HFFc6 (cell line): ENCODE results near the gene SCIN. TPM values are rescaled to one million over a fixed set of nuclear protein-coding genes. Genes with fewer than 3 reads are reported as not detected.

ENCODE experiments used
- DNase-seq: peaks from one replicate; pipeline ENCODE4 v3.0.0-alpha.2; 2018
- H3K27ac Mint-ChIP-seq: 2 replicates; pipeline ENCODE4 v1.8.0; 2020; ENCODE audit warnings: mild to moderate bottlenecking, mixed read lengths
- H3K27me3 Mint-ChIP-seq: 2 replicates; pipeline ENCODE4 v1.8.0; 2021; ENCODE audit warnings: mild to moderate bottlenecking, moderate library complexity, mixed read lengths; ENCODE audit not compliant: insufficient read depth
- H3K36me3 Mint-ChIP-seq: 2 replicates; pipeline ENCODE4 v1.8.0; 2021; ENCODE audit warnings: low read depth, mixed read lengths
- H3K4me1 Mint-ChIP-seq: 2 replicates; pipeline ENCODE4 v1.8.0; 2020; ENCODE audit warnings: low read depth, mixed read lengths
- H3K4me3 Mint-ChIP-seq: 2 replicates; pipeline ENCODE4 v1.8.0; 2020; ENCODE audit warnings: mild to moderate bottlenecking, moderate library complexity, mixed read lengths
- H3K9me3 Mint-ChIP-seq: 2 replicates; pipeline ENCODE4 v1.8.0; 2020; ENCODE audit warnings: mild to moderate bottlenecking, mixed read lengths
- CTCF ChIP-seq: fragments of 200-600 bp; sonication (generic); IDR thresholded peaks from 2 replicates; pipeline ENCODE4 v1.5.0; 2021; ENCODE audit warnings: antibody characterized with exemption, mild to moderate bottlenecking
- total RNA-seq, 6 experiments: library from RNA; stranded (reverse); fragmentation: NEBNext Ultra II Directional; extraction: Animal tissue kit (Norgen Biotek cat#: 25700); gene quantifications; 2 replicates in 1 of 6; 3 replicates in 5 of 6; pipeline ENCODE4 v1.2.3, GENCODE V29; 2021

The SCIN gene
- total RNA-seq, 6 experiments from 2014 or later, result 0.92 to 50.8 (median 47.4) TPM

- H3K4me1 Mint-ChIP-seq, result peaks cover 26% of the 10 kb centered on the region
- TF ChIP-seq CTCF, result no peak
- H3K27ac Mint-ChIP-seq, result no peak overlapping the region
- peak overlapping the region; percentile 4; the same call in 1 of the 2 replicates for H3K4me3 Mint-ChIP-seq
- H3K27me3 Mint-ChIP-seq, result peaks cover 7% of the 10 kb centered on the region; the same call in 1 of the 2 replicates
- H3K36me3 Mint-ChIP-seq, result no peaks in the 10 kb centered on the region; the same call in 1 of the 2 replicates
- no peak for DNase-seq
- H3K9me3 Mint-ChIP-seq, result no peaks in the 10 kb centered on the region
Measured at GRCh38 chr7:12637328-12637727, 66.8 kb downstream of the SCIN start.

GRCh38 chr7:12637819-12638592 lies 67.5 kb downstream of the SCIN start:
- no peak for DNase-seq
- no peak for TF ChIP-seq CTCF
- H3K9me3 Mint-ChIP-seq, result no peaks in the 10 kb centered on the region
- no peaks in the 10 kb centered on the region; the same call in 1 of the 2 replicates for H3K36me3 Mint-ChIP-seq
- H3K4me3 Mint-ChIP-seq, result peak overlapping the region; percentile 83
- H3K4me1 Mint-ChIP-seq, result peaks cover 26% of the 10 kb centered on the region
- H3K27ac Mint-ChIP-seq, result peak overlapping the region; percentile 25; the same call in 1 of the 2 replicates
- peaks cover 7% of the 10 kb centered on the region; the same call in 1 of the 2 replicates for H3K27me3 Mint-ChIP-seq

GRCh38 chr7:12638851-12639456 lies 68.4 kb downstream of the SCIN start:
- TF ChIP-seq CTCF, result peak; percentile 89
- peaks cover 26% of the 10 kb centered on the region for H3K4me1 Mint-ChIP-seq
- peak; percentile 56 for DNase-seq
- H3K4me3 Mint-ChIP-seq, result no peak overlapping the region
- H3K9me3 Mint-ChIP-seq, result no peaks in the 10 kb centered on the region
- no peak overlapping the region for H3K27ac Mint-ChIP-seq
- no peaks in the 10 kb centered on the region for H3K36me3 Mint-ChIP-seq
- peaks cover 1% of the 10 kb centered on the region; the same call in 1 of the 2 replicates for H3K27me3 Mint-ChIP-seq

GRCh38 chr7:12640299-12641096 lies 70.0 kb downstream of the SCIN start:
- no peak for TF ChIP-seq CTCF
- Mint-ChIP-seq H3K9me3 (no peaks in the 10 kb centered on the region), H3K4me3 (no peak overlapping the region), H3K4me1 (peaks cover 28% of the 10 kb centered on the region), H3K27ac (no peak overlapping the region), H3K36me3 (peaks cover 2% of the 10 kb centered on the region; the same call in 1 of the 2 replicates), H3K27me3 (peaks cover 1% of the 10 kb centered on the region; the same call in 1 of the 2 replicates)
- DNase-seq, result no peak

- DNase-seq, result no peak
- Mint-ChIP-seq H3K27ac (no peak overlapping the region), H3K4me3 (no peak overlapping the region), H3K27me3 (peaks cover 1% of the 10 kb centered on the region; the same call in 1 of the 2 replicates), H3K9me3 (no peaks in the 10 kb centered on the region), H3K36me3 (peaks cover 8% of the 10 kb centered on the region; the same call in 1 of the 2 replicates), H3K4me1 (peaks cover 30% of the 10 kb centered on the region)
- no peak for TF ChIP-seq CTCF
Measured at GRCh38 chr7:12641196-12641595, 70.7 kb downstream of the SCIN start.
